GM18508 (cell line): Measurements from ENCODE around the gene KCNS1.
"Not testable (repeated sequence)": the region's sequence is repeated elsewhere in the genome, so short reads cannot be mapped to it uniquely, and the experiment has no call there.

Experiments
- ATAC-seq: cut with Tn5 transposase; IDR thresholded peaks from one replicate; pipeline ENCODE4 v1.9.1; 2021; ENCODE audit warnings: moderate number of reproducible peaks; ENCODE audit not compliant: insufficient read depth, unreplicated experiment

The KCNS1 gene

GRCh38 chr20:45100563-45101245 is at the start of gene KCNS1:
Gene KCNS1 (minus strand): TSS chr20:45101127. CDS start chr20:45099236, 1,891 bp downstream.
- ATAC-seq, result no peak

- ATAC-seq, result no peak
Observed at GRCh38 chr20:45149062-45149461, 48.1 kb upstream of the KCNS1 start.

GRCh38 chr20:45140836-45141235 is 39.9 kb upstream of the KCNS1 start:
- ATAC-seq, result no peak

GRCh38 chr20:45139733-45140375 is 38.9 kb upstream of the KCNS1 start:
- not testable (repeated sequence) for ATAC-seq

GRCh38 chr20:45138561-45139300 is 37.8 kb upstream of the KCNS1 start:
- no peak for ATAC-seq

- ATAC-seq, result no peak
Observed at GRCh38 chr20:45136911-45137310, 36.0 kb upstream of the KCNS1 start.

GRCh38 chr20:45128099-45128498 is 27.2 kb upstream of the KCNS1 start:
- no peak for ATAC-seq

GRCh38 chr20:45124365-45124764 is 23.4 kb upstream of the KCNS1 start, which contains the start of gene WFDC12:
Gene WFDC12 (minus strand): TSS chr20:45124465. CDS start chr20:45124447, 18 bp downstream.
- no peak for ATAC-seq

GRCh38 chr20:45121388-45121787 is 20.5 kb upstream of the KCNS1 start:
- no peak for ATAC-seq

- no peak for ATAC-seq
Observed at GRCh38 chr20:45119556-45120266, 18.8 kb upstream of the KCNS1 start.

- no peak for ATAC-seq
Observed at GRCh38 chr20:45118028-45118427, 17.1 kb upstream of the KCNS1 start.

GRCh38 chr20:45117581-45117980 is 16.7 kb upstream of the KCNS1 start:
- ATAC-seq, result no peak

- no peak for ATAC-seq
Observed at GRCh38 chr20:45115829-45116228, 14.9 kb upstream of the KCNS1 start.

- no peak for ATAC-seq
Observed at GRCh38 chr20:45115386-45115774, 14.5 kb upstream of the KCNS1 start.

- ATAC-seq, result no peak
Observed at GRCh38 chr20:45114465-45115385, 13.8 kb upstream of the KCNS1 start, which contains the start of gene WFDC5. Gene WFDC5 (minus strand): TSS chr20:45115174. CDS start chr20:45115083, 91 bp downstream.

GRCh38 chr20:45113865-45114264 is 12.9 kb upstream of the KCNS1 start:
- ATAC-seq, result no peak

GRCh38 chr20:45112754-45113153 is 11.8 kb upstream of the KCNS1 start:
- ATAC-seq, result no peak

- no peak for ATAC-seq
Observed at GRCh38 chr20:45111799-45112471, 11.0 kb upstream of the KCNS1 start.

- ATAC-seq, result no peak
Observed at GRCh38 chr20:45111285-45111684, 10.4 kb upstream of the KCNS1 start.
